Measurements from ENCODE around the gene ABHD10.
"Not testable (repeated sequence)": the region's sequence is repeated elsewhere in the genome, so short reads cannot be mapped to it uniquely, and the experiment has no call there.

The ABHD10 gene

DNA sequence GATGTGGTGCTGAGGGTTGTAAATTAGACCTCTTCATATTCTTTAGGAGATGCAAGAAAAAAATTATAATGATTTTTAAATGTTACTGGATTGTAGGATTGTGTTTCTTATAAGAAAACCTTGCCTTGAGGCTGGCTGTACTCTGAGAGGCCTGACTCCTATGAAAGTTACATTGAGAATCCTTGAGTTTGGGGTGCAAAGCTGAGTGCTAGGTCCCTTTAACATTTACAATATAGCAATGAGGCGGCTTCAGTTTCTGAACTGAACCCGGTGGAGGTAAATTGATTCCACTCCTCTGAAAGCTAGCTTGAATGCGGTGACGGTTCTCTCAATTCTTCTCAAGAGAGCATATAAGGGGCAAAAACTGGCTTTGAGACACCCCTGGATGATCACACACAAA is 55.6 kb downstream of the ABHD10 start, which contains the start of gene TMPRSS7:
TSS of gene TMPRSS7 (plus strand) at position 301 of the 400 bp plus-strand sequence. CDS start 110 bp downstream, outside the sequence.
- DNase-seq (ENCODE audit: low read depth) = no peak

DNA sequence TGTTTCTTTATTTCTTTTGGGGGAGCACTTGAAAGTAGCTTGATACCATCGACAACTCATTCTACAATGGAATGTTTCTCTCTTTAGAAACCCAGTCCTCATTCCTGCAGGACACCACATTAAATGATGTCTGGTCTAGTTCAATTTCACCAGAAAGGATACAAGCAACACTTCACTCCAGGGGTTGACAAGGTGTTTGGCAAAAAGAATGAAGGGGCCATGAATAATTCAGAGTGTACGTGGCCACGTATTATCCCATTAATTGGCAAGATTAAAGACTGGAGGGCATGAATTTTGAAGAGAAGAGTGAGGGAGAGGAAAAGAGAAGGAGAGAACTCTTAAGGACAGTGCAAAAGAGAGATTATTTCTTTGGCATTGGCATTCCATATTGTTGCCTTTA is 56.4 kb downstream of the ABHD10 start:
- DNase-seq (ENCODE audit: low read depth) = no peak

DNA sequence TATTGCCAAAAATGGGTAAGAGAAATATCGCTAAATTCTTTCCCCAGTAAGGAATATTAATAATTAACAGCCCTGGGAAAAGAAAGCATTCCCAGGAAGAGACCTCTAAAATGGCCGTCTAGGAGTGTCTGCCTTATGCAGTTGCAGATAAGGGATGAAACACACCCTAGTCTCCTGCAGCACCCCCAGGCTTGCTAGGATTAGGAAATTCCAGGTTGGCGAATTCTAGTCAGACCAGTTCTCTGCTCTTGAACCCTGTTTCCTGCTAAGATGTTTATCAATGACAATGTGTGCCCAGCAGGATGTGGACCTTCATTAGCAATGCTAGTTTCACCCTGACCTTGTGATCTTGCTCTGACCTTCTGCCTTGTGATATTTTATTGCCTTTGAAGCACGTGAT is 58.4 kb downstream of the ABHD10 start:
- DNase-seq (ENCODE audit: low read depth) = not testable (repeated sequence)

DNA sequence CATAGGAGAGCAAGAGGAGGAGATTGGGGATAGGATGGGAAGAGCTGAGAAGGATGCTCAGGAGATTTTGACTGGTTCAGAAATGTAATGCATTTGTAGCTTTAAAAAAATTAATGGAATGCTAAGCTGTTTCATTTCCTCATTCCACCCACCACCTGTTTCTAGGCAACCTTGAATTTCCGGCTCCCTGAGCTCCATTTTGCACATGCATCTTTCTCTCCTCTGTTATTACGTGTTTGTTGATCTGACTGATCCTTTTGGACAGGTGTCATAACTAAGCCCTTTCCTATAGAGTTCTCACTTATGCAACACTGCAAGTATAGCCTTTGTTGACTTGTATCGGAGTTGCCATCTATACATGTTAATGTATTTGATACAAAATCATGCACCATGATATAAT is 60.0 kb downstream of the ABHD10 start:
- no peak for DNase-seq (ENCODE audit: low read depth)

DNA sequence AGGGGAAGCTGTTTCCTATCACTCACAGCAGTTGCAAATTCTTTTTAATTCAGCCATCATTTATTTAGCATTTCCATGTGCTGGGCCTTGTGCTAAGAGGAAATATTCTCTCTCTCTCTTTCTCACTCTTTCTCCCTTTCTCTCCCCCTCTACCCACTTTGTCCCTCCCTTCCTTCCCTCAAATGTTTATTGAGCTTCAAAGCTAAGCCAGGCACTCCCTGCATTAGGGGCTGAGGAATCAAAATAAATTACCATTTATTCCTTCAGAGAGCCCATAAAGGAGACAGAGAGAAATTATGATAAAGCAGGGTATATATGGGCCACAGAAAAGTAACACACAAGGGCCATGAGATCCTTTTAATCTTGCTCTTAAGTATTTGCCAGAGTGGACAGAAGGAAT is 62.5 kb downstream of the ABHD10 start:
- DNase-seq (ENCODE audit: low read depth) = no peak

DNA sequence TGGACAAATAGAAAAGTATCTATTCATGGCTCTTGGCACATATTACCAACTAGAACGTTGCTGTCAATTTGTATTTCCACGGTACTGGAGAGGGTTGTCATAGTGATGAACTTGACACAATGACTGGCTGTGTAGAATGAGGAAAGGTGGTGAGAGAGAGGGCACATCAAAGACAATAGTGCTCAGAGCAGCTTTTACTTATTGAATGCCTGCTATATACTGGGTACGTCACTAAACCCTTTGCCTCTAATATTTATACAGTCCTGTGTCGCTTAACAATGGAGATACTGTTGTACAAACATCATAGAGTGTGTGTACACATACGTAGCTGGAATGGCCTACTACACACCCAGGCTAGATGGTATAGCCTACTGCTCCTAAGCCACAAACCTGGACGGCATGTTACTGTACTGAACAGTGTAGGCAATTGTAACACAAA is 64.0 kb downstream of the ABHD10 start:
- no peak for DNase-seq (ENCODE audit: low read depth)

Data from activated gamma-delta T cell treated with anti-CD3 and anti-CD28 coated beads, Interleukin-2, amount 50 U/mL, for 16 hours (primary cell).